DND-41 (cell line): ENCODE measurements around the gene C6orf132.

Experiments
- EZH2 ChIP-seq: IDR thresholded peaks from 3 replicates; pipeline ENCODE4 v1.6.1; 2012; ENCODE audit warnings: borderline replicate concordance, low read depth, mild to moderate bottlenecking, moderate library complexity, low read length, inconsistent platforms; ENCODE audit not compliant: severe bottlenecking
- TF ChIP-seq, protein P1 (sequence below): IDR thresholded peaks from 2 replicates; pipeline ENCODE4 v1.5.1; 2012; ENCODE audit warnings: borderline replicate concordance, low read length, moderate library complexity, mild to moderate bottlenecking; ENCODE audit not compliant: poor library complexity, severe bottlenecking; ENCODE audit errors: extremely low read depth

DNA sequence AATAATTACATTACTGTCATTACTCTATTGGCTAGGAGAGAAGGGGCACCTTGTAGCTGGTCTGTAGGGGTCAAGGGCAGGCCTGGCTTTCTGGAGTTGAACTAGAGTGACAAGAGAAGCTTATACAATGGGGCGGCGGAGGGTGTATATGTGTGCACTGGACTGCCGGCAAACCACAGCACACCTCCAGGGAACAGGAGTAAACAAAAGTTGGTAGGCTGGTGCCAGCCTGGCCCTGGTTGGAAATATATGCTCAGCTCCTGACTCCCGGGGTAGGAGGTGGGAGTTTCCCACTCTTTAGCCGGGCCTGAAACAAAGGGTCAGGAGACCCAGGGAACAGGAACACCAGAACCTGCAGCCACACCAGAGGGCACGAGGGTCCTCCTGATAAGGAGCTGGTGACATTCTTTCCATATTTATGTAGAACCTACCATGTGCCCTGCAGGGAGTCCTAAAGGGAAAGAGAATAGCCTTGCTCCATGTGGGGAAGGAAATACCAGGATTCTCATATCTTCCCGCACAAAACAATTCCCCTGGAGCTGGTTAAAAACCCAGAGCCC lies 5.1 kb downstream of the C6orf132 start:
- TF ChIP-seq EZH2 = no peak
- TF ChIP-seq, protein P1, sequence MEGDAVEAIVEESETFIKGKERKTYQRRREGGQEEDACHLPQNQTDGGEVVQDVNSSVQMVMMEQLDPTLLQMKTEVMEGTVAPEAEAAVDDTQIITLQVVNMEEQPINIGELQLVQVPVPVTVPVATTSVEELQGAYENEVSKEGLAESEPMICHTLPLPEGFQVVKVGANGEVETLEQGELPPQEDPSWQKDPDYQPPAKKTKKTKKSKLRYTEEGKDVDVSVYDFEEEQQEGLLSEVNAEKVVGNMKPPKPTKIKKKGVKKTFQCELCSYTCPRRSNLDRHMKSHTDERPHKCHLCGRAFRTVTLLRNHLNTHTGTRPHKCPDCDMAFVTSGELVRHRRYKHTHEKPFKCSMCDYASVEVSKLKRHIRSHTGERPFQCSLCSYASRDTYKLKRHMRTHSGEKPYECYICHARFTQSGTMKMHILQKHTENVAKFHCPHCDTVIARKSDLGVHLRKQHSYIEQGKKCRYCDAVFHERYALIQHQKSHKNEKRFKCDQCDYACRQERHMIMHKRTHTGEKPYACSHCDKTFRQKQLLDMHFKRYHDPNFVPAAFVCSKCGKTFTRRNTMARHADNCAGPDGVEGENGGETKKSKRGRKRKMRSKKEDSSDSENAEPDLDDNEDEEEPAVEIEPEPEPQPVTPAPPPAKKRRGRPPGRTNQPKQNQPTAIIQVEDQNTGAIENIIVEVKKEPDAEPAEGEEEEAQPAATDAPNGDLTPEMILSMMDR = no peak
